Measurements from ENCODE around the gene AGA. TPM values are rescaled to one million over a fixed set of nuclear protein-coding genes. Genes with fewer than 3 reads are reported as not detected.

AGA gene
- total and polyA plus RNA-seq, 10 of the 15 experiments (the other 5 are each of a cell fraction or from before 2014, with no cell fraction given): 17.1 to 37.6 (median 24.5) TPM

GRCh38 chr4:177492022-177492421 is 49.8 kb upstream of the AGA start:
- no peaks in the 10 kb centered on the region for H3K79me2 ChIP-seq (ENCODE audit: control insufficient read depth, insufficient read depth, low read length)
- H3K27ac ChIP-seq (ENCODE audit: control insufficient read depth, insufficient read depth): no peak overlapping the region
- H3K4me2 ChIP-seq (ENCODE audit: control insufficient read depth, insufficient read depth): no peak overlapping the region
- H2AFZ ChIP-seq (ENCODE audit: control insufficient read depth, low read depth, low read length): no peak overlapping the region
- RAD21 ChIA-PET (ENCODE audit: unreplicated experiment): no interaction called here
- TF ChIP-seq POLR2AphosphoS5 (IDR thresholded peaks at IDR 0.05; ENCODE audit: low read length) (no peak), PKNOX1 (IDR thresholded peaks at IDR 0.05) (no peak), HDGF (IDR thresholded peaks at IDR 0.05) (no peak), HDAC2 (IDR thresholded peaks at IDR 0.05) (no peak), CHD2 (IDR thresholded peaks at IDR 0.05; ENCODE audit: borderline replicate concordance, low read depth, low read length) (no peak), MLLT1 (IDR thresholded peaks at IDR 0.05) (no peak)
- H3K4me1 ChIP-seq (ENCODE audit: control insufficient read depth, insufficient read depth, low read length): no peaks in the 10 kb centered on the region
- no peaks in the 10 kb centered on the region for H4K20me1 ChIP-seq (ENCODE audit: control insufficient read depth, insufficient read depth)
- no peaks in the 10 kb centered on the region for H3K9me3 ChIP-seq (replicated peaks; ENCODE audit: control insufficient read depth, insufficient read depth, low read length)
- no peaks in the 10 kb centered on the region for H3K36me3 ChIP-seq (ENCODE audit: control insufficient read depth in 2 of 2, insufficient read depth in 2 of 2, low read length in 1 of 2)
- no peak overlapping the region for H3K4me3 ChIP-seq
- no peak overlapping the region for H3K9ac ChIP-seq (ENCODE audit: control insufficient read depth, insufficient read depth, low read length)
- intact Hi-C loops (cut with micrococcal nuclease; ENCODE audit: unreplicated experiment): no loop called here
- SMC1A ChIA-PET (ENCODE audit: uncharacterized antibody, unreplicated experiment): interaction anchor here (2.2 kb wide), 1 partner anchor 24 kb away, joined by 5 read pairs; no protein-coding TSS in a partner anchor
- DNase-seq (ENCODE audit: low read depth, low spot score): no peak
- CTCF ChIA-PET: no interaction called here
- in situ Hi-C loops (cut with MboI): no loop called here
- POLR2A ChIA-PET: no interaction called here
- WGBS (ENCODE audit: insufficient coverage, insufficient replicate concordance, low lambda C conversion rate, missing lambda C conversion rate): 70% methylated on average over 5 of the region's 5 CpGs
- FAIRE-seq: no peak
- no peaks in the 10 kb centered on the region for H3K27me3 ChIP-seq (replicated peaks in 1 of 2; ENCODE audit: control insufficient read depth in 2 of 2, insufficient read depth in 2 of 2, low read length in 1 of 2)
- no TSS peak for BruUV-seq (replicated peaks)
- ATAC-seq: no peak
